HG03060 (cell line): ENCODE data around the gene CPA1.

Source experiments
- ATAC-seq: cut with Tn5 transposase; IDR thresholded peaks from one replicate; pipeline ENCODE4 v1.9.1; 2021; ENCODE audit warnings: low read depth, moderate number of reproducible peaks; ENCODE audit not compliant: unreplicated experiment

Gene CPA1

GRCh38 chr7:130393841-130394411 lies 13.6 kb downstream of the CPA1 start:
- no peak for ATAC-seq

DNA sequence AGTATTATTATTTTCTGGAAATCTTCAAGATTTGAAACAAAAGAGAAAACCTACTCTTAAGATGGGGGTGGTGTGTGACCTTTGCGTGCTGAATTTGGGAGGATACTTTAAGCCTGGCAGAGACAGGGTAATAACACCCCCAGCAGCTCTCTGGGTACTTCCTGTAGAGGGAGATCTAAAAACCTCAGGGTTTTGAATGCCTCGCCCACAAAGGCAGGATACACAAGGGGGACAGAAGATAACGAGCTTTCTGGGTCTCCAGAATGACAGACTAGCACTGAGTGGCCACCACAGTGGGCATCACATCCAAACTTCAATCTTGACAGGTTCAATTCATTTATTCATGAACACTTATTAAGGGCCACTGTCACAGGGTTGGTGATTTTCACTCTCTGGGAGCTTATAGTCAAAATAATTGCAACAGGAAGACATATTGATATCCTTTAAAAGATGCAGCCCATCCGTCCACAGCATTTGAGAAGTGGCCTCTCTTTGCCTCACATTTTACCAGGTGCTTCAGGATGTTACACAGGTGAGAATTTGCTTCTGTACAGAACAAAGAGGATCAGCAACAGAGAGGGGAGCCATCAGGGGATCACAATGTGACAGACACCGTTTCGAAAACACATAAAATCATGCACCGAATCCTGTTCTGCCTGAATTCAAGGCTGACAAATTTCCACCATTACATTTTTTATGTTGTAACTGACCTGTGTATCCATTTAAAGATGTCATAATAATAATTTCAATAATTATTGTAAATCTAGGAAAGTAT lies 14.3 kb downstream of the CPA1 start:
- ATAC-seq, result no peak

GRCh38 chr7:130395421-130395820 lies 15.1 kb downstream of the CPA1 start:
- no peak for ATAC-seq

GRCh38 chr7:130396109-130396508 lies 15.8 kb downstream of the CPA1 start:
- no peak for ATAC-seq

- ATAC-seq, result no peak
These were observed 16.9 kb downstream of the CPA1 start for GRCh38 chr7:130397051-130397757.

GRCh38 chr7:130397758-130398073 lies 17.4 kb downstream of the CPA1 start:
- no peak for ATAC-seq

DNA sequence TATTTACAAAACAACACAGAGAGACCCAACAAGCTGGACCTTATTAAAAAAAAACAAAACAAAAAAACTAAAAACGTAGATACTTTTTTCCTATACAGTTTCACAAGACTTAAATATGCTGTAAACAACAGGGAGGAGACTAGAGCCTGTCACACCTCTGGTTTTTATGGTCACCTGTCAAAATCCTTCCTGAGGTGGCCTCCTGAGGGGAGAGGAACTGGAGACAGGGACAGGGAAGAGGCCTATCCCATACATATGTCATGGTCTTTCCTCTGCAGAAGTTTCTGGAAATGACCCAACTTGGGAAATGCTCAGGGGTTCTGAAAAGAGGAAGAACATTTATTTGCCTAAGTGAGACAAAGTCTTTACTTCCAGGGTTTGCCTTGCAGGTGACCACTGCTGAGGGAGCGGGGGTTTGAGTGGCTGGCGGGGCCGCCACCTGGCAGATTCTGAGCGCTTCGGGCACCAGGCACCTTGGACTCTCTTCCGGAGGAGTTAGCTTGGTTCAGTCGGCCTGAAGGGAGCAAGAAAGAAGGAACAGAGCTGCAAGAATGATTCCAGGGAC lies 18.3 kb downstream of the CPA1 start:
- ATAC-seq, result no peak

DNA sequence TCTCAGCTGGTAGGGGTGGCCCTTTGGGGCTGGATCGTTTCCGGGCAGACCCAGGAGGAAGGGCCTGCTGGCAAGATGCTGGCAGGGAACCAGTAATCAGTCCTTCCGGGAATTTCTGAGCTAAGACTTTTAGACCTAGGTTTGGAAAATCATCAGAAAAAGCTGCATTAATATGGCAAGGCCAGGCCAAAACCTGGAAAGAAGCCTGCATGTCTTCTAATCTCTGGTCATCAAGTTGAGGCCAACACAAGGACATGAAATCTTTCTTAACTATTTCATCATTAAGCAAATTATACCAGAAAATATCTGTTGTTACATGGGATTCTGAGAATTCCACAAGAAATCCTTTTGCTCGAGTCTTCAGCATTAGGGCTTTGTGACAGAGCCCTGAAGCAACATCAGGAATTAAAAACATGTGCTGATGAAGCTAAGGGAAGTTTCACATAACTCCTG lies 19.9 kb downstream of the CPA1 start:
- ATAC-seq, result no peak

DNA sequence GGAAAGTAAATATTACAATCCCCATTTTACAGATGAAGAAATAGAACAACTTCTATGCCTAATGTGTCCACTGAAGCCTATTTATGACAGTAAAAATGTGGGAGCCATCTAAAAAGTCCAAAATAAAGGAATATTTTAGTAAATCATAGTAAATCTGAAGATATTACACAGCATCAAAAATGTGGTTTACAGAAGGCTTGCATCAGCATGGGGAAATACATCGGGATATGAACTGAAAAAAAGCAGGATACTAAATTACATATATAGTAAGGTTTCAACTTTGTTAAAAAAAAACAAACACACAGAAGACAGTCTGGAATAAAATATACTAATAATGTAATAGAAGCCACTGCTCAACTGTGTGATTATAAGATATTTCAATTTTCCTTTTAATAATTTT lies 20.8 kb downstream of the CPA1 start:
- ATAC-seq, result no peak

DNA sequence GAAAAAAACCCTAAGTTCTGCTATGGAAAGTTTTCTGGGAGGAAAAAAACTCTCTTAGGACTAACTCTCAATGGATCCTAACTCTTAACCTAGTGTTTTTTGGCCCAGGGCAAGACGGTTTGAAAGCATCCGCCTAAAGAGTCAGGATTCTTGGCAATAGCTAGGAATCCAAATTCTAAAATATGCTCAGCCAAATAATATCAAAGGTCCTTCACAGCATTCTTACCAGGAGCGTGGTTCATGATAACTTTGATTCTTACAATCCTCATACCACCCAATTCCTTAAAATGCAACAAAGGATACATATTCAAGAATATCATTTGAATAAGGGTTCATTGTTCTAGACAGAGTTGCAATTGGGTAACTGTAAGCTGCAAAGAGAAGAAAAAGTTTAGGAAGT lies 21.3 kb downstream of the CPA1 start:
- no peak for ATAC-seq

GRCh38 chr7:130405003-130405402 lies 24.7 kb downstream of the CPA1 start:
- ATAC-seq, result no peak

- ATAC-seq, result no peak
These were observed 28.9 kb downstream of the CPA1 start for GRCh38 chr7:130409067-130409711.

GRCh38 chr7:130409712-130410072 lies 29.4 kb downstream of the CPA1 start:
- ATAC-seq, result no peak

GRCh38 chr7:130410868-130411541 lies 30.7 kb downstream of the CPA1 start:
- no peak for ATAC-seq

DNA sequence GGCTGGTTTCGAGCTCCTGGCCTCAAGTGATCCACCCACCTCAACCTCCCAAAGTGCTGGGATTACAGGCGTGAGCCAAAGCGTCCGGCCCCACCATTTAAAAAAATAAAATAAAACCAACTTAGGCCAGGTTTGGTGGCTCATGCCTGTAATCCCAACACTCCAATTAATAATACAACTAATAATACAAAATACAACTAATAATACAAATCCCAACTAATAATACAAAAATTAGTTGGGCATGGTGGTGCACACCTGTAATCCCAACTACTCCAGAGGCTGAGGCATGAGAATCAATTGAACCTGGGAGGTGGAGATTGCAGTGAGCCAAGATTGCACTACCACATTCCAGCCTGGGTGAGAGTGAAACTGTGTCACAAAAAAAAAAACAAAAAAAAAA lies 32.9 kb downstream of the CPA1 start:
- no peak for ATAC-seq

DNA sequence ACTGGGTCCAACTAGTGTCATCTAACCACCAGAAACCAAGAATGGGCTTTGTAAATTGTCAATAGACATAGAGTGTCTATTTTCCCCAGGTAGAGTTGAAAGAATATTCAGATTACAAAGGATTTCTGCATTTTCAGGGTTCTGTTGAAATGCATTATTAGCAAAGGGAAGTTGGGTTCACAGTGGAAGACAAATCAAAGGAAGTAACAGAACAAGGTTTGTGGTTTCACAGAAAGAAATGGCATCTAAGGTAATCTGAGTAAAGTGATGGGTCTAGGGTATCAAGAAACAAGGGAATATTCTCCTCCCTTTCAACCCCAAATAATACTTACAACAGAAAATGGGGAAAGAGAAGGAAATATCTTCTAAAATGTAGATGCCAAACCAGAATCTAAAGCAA lies 34.7 kb downstream of the CPA1 start:
- no peak for ATAC-seq

DNA sequence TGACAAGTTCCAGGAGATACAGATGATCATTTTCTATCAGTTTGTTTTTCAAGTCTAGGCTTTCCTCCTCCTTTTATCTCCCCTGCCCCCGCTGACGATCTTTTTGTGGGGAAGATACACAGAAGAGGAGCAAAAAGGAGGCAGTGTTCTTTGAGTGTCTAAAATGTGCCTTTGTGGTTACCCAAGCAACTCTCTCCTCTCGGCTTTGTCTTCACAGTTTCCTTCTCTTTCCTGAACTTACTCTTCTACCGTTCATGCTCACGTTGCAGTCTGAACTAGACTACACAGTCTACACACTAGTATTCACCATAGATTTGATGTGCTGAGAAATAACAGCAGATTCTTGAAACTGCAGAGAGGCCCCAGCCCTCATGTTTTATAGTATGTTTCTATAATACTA lies 36.9 kb downstream of the CPA1 start:
- ATAC-seq, result no peak

GRCh38 chr7:130418306-130418705 lies 38.0 kb downstream of the CPA1 start:
- ATAC-seq, result no peak

DNA sequence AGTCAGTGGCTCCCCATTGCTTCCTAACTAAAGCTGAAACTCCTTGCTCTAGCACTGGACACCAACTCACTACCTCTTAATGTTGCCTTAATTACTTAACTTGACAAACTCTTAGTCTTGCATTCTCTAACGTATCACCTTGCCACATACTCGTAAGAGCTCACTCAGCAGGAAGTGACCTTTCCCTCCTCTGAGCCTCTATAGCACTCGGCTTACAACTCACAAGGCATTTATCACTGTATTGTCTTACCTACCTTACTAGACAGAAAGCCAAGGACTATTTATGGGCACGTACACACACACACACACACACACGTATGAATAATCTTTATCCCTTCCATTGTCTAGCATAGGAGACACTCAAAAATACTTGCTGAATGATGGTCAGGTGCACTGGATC lies 39.4 kb downstream of the CPA1 start:
- no peak for ATAC-seq

- ATAC-seq, result no peak
These were observed 40.8 kb downstream of the CPA1 start for GRCh38 chr7:130420943-130421578.
